Endometrium (tissue), 2 donors: ENCODE data around the gene BLOC1S3.

Source experiments
- FAIRE-seq: peaks from 2 replicates; lab custom pipeline; 2012; peaks lifted over from hg19 to GRCh38; lab: Jason Lieb, UNC
- donor health status: control.
- donor health status: control.

Gene BLOC1S3

DNA sequence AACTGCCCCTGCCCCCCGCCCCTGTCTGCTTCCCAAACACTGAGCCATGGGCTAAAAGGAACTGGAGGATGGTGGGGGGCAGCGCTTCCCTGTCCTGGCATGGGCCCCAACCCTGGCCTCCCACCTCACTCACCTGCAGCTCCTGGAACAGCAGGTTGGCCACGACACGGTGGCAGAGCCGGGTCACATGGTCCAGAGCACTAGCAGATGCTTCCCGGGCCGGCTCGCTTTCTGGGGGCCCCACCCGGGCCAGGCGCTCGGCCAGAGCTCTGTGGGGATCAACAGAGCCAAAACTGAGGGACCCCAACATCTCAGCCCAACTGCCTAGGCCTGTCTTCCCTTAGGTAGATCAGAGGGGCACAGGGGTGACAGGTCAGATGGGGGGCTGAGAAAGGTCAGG lies 46.1 kb downstream of the BLOC1S3 start:
- FAIRE-seq = no peak

DNA sequence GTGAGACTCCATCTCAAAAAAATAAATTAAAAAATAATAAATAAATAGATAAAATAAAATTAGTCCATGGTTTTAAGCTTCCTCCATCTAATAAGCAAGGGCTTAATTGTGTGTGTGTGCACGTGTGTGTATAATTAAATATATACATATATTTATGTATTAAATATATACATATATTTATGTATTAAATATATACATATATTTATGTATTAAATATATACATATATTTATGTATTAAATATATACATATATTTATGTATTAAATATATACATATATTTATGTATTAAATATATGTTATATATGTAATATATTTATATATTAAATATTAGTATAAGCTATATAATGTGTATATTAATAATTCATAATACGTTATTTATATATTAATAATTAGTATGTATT lies 50.5 kb downstream of the BLOC1S3 start:
- peak; percentile 80 for FAIRE-seq
